Stomach smooth muscle (tissue), 2 donors: ENCODE data around the gene SPHKAP.
"Not testable (repeated sequence)": the region's sequence is repeated elsewhere in the genome, so short reads cannot be mapped to it uniquely, and the experiment has no call there.

Experiments used
- H3K27ac ChIP-seq: one replicate; pipeline ENCODE4 v1.7.0; 2013; ENCODE audit warnings: mild to moderate bottlenecking, low read length, inconsistent platforms
- H3K27me3 ChIP-seq, 2 donors: one replicate each; pipeline ENCODE4 v1.7.0; 2013; ENCODE audit warnings: low read length in 2 of 2; ENCODE audit not compliant: insufficient read depth in 2 of 2, control insufficient read depth in 1 of 2
- H3K36me3 ChIP-seq, 2 donors: one replicate each; pipeline ENCODE4 v1.7.0; 2013; ENCODE audit warnings: low read length in 2 of 2; ENCODE audit not compliant: control insufficient read depth in 2 of 2, insufficient read depth in 2 of 2
- H3K4me1 ChIP-seq: one replicate; pipeline ENCODE4 v1.7.0; 2013; ENCODE audit warnings: low read length; ENCODE audit not compliant: control insufficient read depth, insufficient read depth
- H3K4me3 ChIP-seq, 2 donors: one replicate each; pipeline ENCODE4 v1.7.0; 2013; ENCODE audit warnings: low read length in 2 of 2
- H3K9ac ChIP-seq, 2 donors: one replicate each; pipeline ENCODE4 v1.7.0; 2013; ENCODE audit warnings: low read length in 2 of 2, mild to moderate bottlenecking in 1 of 2
- H3K9me3 ChIP-seq, 2 donors: one replicate each; pipeline ENCODE4 v1.7.0; 2013; ENCODE audit warnings: low read length in 2 of 2; ENCODE audit not compliant: control insufficient read depth in 2 of 2
- donor health status: healthy.
- donor health status: Pancreatic carcinoma.

SPHKAP gene

GRCh38 chr2:228181098-228182019 is at the start of gene SPHKAP:
Gene SPHKAP (minus strand): TSS chr2:228181687. CDS start chr2:228181598, 89 bp downstream.
- no peaks in the 10 kb centered on the region for H3K4me1 ChIP-seq
- no peaks in the 10 kb centered on the region for H3K36me3 ChIP-seq
- no peaks in the 10 kb centered on the region for H3K9me3 ChIP-seq
- H3K27ac ChIP-seq: no peak within 1 kb of the TSS
- no peak within 1 kb of the TSS for H3K4me3 ChIP-seq
- H3K27me3 ChIP-seq: peaks cover 11 to 13% of the 10 kb centered on the region in 2 donors
- no peak within 1 kb of the TSS for H3K9ac ChIP-seq

- Histone ChIP-seq H3K4me1 (no peaks in the 10 kb centered on the region), H3K36me3 (no peaks in the 10 kb centered on the region), H3K9ac (no peak overlapping the region), H3K4me3 (no peak overlapping the region), H3K27me3 (no peaks in the 10 kb centered on the region), H3K9me3 (no peaks in the 10 kb centered on the region), H3K27ac (no peak overlapping the region)
These were observed 46.0 kb upstream of the SPHKAP start for GRCh38 chr2:228227466-228227865.

GRCh38 chr2:228224410-228224809 is 42.9 kb upstream of the SPHKAP start:
- no peak overlapping the region for H3K4me3 ChIP-seq
- H3K4me1 ChIP-seq: no peaks in the 10 kb centered on the region
- H3K27ac ChIP-seq: no peak overlapping the region
- H3K27me3 ChIP-seq: no peaks in the 10 kb centered on the region
- H3K9ac ChIP-seq: no peak overlapping the region
- no peaks in the 10 kb centered on the region for H3K36me3 ChIP-seq
- no peaks in the 10 kb centered on the region for H3K9me3 ChIP-seq

GRCh38 chr2:228218593-228218992 is 37.1 kb upstream of the SPHKAP start:
- H3K36me3 ChIP-seq, H3K9me3 ChIP-seq, H3K4me1 ChIP-seq, H3K4me3 ChIP-seq, H3K9ac ChIP-seq, H3K27me3 ChIP-seq, H3K27ac ChIP-seq: not testable (repeated sequence)

- Histone ChIP-seq H3K4me3 (no peak overlapping the region), H3K36me3 (no peaks in the 10 kb centered on the region), H3K27ac (no peak overlapping the region), H3K4me1 (no peaks in the 10 kb centered on the region), H3K9ac (no peak overlapping the region), H3K27me3 (no peaks in the 10 kb centered on the region), H3K9me3 (no peaks in the 10 kb centered on the region)
These were observed 16.0 kb upstream of the SPHKAP start for GRCh38 chr2:228197504-228197903.

- Histone ChIP-seq H3K27me3 (peaks cover 11 to 13% of the 10 kb centered on the region in 2 donors), H3K36me3 (no peaks in the 10 kb centered on the region), H3K27ac (no peak overlapping the region), H3K4me1 (no peaks in the 10 kb centered on the region), H3K9ac (no peak overlapping the region), H3K4me3 (no peak overlapping the region), H3K9me3 (no peaks in the 10 kb centered on the region)
These were observed 1.0 kb downstream of the SPHKAP start for GRCh38 chr2:228180181-228181097.

GRCh38 chr2:228167290-228167689 is 14.2 kb downstream of the SPHKAP start:
- no peaks in the 10 kb centered on the region for H3K4me1 ChIP-seq

GRCh38 chr2:228164718-228165117 is 16.8 kb downstream of the SPHKAP start:
- Histone ChIP-seq H3K36me3 (no peaks in the 10 kb centered on the region), H3K4me3 (no peak overlapping the region), H3K4me1 (no peaks in the 10 kb centered on the region), H3K9ac (no peak overlapping the region), H3K9me3 (no peaks in the 10 kb centered on the region), H3K27ac (no peak overlapping the region), H3K27me3 (no peaks in the 10 kb centered on the region)

More at GRCh38 chr2:228167290-228167689, 14.2 kb downstream of the SPHKAP start:
- Histone ChIP-seq H3K9ac (no peak overlapping the region), H3K27ac (no peak overlapping the region), H3K27me3 (no peaks in the 10 kb centered on the region), H3K4me3 (no peak overlapping the region), H3K36me3 (no peaks in the 10 kb centered on the region), H3K9me3 (no peaks in the 10 kb centered on the region)

GRCh38 chr2:228157841-228158240 is 23.6 kb downstream of the SPHKAP start:
- Histone ChIP-seq H3K4me3 (no peak overlapping the region), H3K27ac (no peak overlapping the region), H3K36me3 (no peaks in the 10 kb centered on the region), H3K4me1 (no peaks in the 10 kb centered on the region), H3K27me3 (no peaks in the 10 kb centered on the region), H3K9ac (no peak overlapping the region), H3K9me3 (peaks cover 0 to 6% of the 10 kb centered on the region in 2 donors)

- H3K27ac ChIP-seq: no peak overlapping the region
- H3K36me3 ChIP-seq: no peaks in the 10 kb centered on the region
- H3K9me3 ChIP-seq: peaks cover 0 to 3% of the 10 kb centered on the region in 2 donors
- no peak overlapping the region for H3K4me3 ChIP-seq
- H3K4me1 ChIP-seq: no peaks in the 10 kb centered on the region
- H3K27me3 ChIP-seq: no peaks in the 10 kb centered on the region
- no peak overlapping the region for H3K9ac ChIP-seq
These were observed 36.5 kb downstream of the SPHKAP start for GRCh38 chr2:228144961-228145360.
